Measurements from ENCODE around the gene SBF2.
"Not testable (repeated sequence)": the region's sequence is repeated elsewhere in the genome, so short reads cannot be mapped to it uniquely, and the experiment has no call there.

The SBF2 gene

DNA sequence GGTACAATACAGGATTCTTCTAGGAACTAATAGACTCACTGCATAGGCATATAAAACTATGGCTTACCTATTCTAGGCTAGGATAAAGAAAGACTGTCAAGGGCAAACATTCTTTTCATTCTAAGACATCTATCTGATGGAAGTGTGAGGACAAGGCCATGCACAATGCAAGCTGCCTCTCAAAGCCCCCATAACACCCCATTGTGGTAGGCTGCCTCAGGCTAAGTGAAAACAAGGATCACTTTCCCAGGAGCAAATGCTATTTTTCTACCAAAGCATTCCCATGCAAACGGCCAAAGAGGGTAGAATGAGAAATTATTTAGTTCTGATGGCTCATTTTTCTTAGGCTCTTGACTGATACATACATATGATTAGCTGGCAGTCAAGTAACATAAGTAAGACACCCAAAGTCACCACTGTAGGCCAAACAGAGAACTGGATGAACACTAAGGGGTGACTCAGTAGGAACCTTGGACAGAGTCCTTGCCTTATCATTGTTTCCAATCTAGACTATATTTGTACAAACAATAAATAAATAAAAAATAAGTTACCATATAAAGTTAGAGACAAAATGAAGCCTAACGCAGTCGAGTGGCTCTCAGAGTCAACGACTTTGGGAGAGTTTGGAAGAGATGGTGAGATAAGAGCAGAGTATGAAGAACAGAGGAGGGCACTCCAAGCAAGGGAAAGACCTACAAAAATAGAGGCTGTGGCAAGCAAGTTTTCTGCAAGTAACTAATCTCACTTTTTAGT is 303.6 kb downstream of the SBF2 start:
- no peak for TF ChIP-seq SPI1 (IDR thresholded peaks at IDR 0.05; ENCODE audit: low read depth, low read length)
- TF ChIP-seq TAF1 (IDR thresholded peaks at IDR 0.05; ENCODE audit: low read depth, low read length) = no peak
- no peak for TF ChIP-seq POU2F2 (IDR thresholded peaks at IDR 0.05; ENCODE audit: low read depth, low read length)
- no peak for TF ChIP-seq POLR2A (IDR thresholded peaks at IDR 0.05; ENCODE audit: low read depth, low read length)
- no peak for TF ChIP-seq POLR2AphosphoS5 (IDR thresholded peaks at IDR 0.05; ENCODE audit: low read depth, low read length)
- no peak for TF ChIP-seq PAX5 (IDR thresholded peaks at IDR 0.05; ENCODE audit: insufficient read depth, low read length, severe bottlenecking)
- DNase-seq (ENCODE audit: insufficient read length, low spot score) (no peak), FAIRE-seq (no peak)

- FAIRE-seq; DNase-seq (ENCODE audit: insufficient read length, low spot score): not testable (repeated sequence)
Observed at GRCh38 chr11:9987303-9987702, 306.7 kb downstream of the SBF2 start.

GRCh38 chr11:9982796-9983579 is 311.0 kb downstream of the SBF2 start:
- no peak for TF ChIP-seq TAF1 (IDR thresholded peaks at IDR 0.05; ENCODE audit: low read depth, low read length)
- TF ChIP-seq PAX5 (IDR thresholded peaks at IDR 0.05; ENCODE audit: insufficient read depth, low read length, severe bottlenecking) = no peak
- TF ChIP-seq POLR2A (IDR thresholded peaks at IDR 0.05; ENCODE audit: low read depth, low read length) = no peak
- TF ChIP-seq POLR2AphosphoS5 (IDR thresholded peaks at IDR 0.05; ENCODE audit: low read depth, low read length) = no peak
- no peak for TF ChIP-seq POU2F2 (IDR thresholded peaks at IDR 0.05; ENCODE audit: low read depth, low read length)
- TF ChIP-seq SPI1 (IDR thresholded peaks at IDR 0.05; ENCODE audit: low read depth, low read length) = no peak
- FAIRE-seq (no peak), DNase-seq (ENCODE audit: insufficient read length, low spot score) (no peak)

- FAIRE-seq (no peak), DNase-seq (ENCODE audit: insufficient read length, low spot score) (no peak)
Observed at GRCh38 chr11:9982127-9982795, 311.8 kb downstream of the SBF2 start.

GRCh38 chr11:9980931-9981330 is 313.1 kb downstream of the SBF2 start:
- no peak for TF ChIP-seq POLR2A (IDR thresholded peaks at IDR 0.05; ENCODE audit: low read depth, low read length)
- no peak for TF ChIP-seq SPI1 (IDR thresholded peaks at IDR 0.05; ENCODE audit: low read depth, low read length)
- TF ChIP-seq PAX5 (IDR thresholded peaks at IDR 0.05; ENCODE audit: insufficient read depth, low read length, severe bottlenecking) = no peak
- no peak for TF ChIP-seq POLR2AphosphoS5 (IDR thresholded peaks at IDR 0.05; ENCODE audit: low read depth, low read length)
- no peak for TF ChIP-seq POU2F2 (IDR thresholded peaks at IDR 0.05; ENCODE audit: low read depth, low read length)
- no peak for TF ChIP-seq TAF1 (IDR thresholded peaks at IDR 0.05; ENCODE audit: low read depth, low read length)
- no peak for FAIRE-seq
- DNase-seq (ENCODE audit: insufficient read length, low spot score) = no peak

More at GRCh38 chr11:9982127-9982795, 311.8 kb downstream of the SBF2 start:
- no peak for TF ChIP-seq POLR2AphosphoS5 (IDR thresholded peaks at IDR 0.05; ENCODE audit: low read depth, low read length)
- no peak for TF ChIP-seq POLR2A (IDR thresholded peaks at IDR 0.05; ENCODE audit: low read depth, low read length)
- no peak for TF ChIP-seq SPI1 (IDR thresholded peaks at IDR 0.05; ENCODE audit: low read depth, low read length)
- no peak for TF ChIP-seq TAF1 (IDR thresholded peaks at IDR 0.05; ENCODE audit: low read depth, low read length)
- no peak for TF ChIP-seq POU2F2 (IDR thresholded peaks at IDR 0.05; ENCODE audit: low read depth, low read length)
- TF ChIP-seq PAX5 (IDR thresholded peaks at IDR 0.05; ENCODE audit: insufficient read depth, low read length, severe bottlenecking) = no peak

DNA sequence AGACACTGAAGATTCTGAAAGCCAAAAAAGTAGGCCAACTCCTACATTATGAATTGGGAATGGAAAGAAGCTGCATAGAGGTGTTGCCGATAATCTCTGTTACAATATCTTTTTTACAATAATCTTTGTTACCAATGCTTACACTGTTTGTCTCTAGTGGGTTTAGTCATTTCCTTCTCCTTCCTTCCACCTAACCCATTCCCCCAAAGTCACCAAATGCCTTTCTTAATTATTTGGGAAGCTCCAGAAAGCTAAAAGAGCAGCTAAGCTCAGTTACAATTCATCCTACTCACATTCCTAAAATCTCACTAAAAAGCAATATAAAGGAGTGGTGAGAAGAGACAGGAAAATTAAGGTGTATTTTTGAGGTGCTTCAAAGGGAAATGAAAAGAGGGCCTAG is 316.5 kb downstream of the SBF2 start:
- FAIRE-seq (no peak), DNase-seq (ENCODE audit: insufficient read length, low spot score) (no peak)
- TF ChIP-seq PAX5 (IDR thresholded peaks at IDR 0.05; ENCODE audit: insufficient read depth, low read length, severe bottlenecking) = no peak
- TF ChIP-seq SPI1 (IDR thresholded peaks at IDR 0.05; ENCODE audit: low read depth, low read length) = no peak

DNA sequence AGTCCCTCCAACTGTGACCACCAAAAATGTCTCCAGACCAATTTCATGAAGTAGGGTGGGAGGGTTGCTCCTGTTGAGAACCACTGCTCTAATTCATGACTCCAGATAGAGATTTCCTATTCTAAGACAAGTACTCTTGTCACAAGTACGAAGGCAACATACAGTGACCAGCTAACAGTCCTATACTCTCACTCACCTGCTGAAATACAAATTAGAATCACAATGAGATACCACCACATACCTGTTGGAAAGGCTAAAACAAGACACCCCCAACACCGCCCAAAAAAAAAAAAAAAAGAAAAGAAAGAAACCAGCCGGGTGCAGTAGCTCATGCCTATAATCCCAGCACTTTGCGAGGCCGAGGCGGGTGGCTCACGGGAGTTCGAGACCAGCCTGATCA is 319.6 kb downstream of the SBF2 start:
- DNase-seq (ENCODE audit: insufficient read length, low spot score) (no peak), FAIRE-seq (no peak)
- TF ChIP-seq PAX5 (IDR thresholded peaks at IDR 0.05; ENCODE audit: insufficient read depth, low read length, severe bottlenecking) (no peak), POU2F2 (IDR thresholded peaks at IDR 0.05; ENCODE audit: low read depth, low read length) (no peak), SPI1 (IDR thresholded peaks at IDR 0.05; ENCODE audit: low read depth, low read length) (no peak), POLR2AphosphoS5 (IDR thresholded peaks at IDR 0.05; ENCODE audit: low read depth, low read length) (no peak), POLR2A (IDR thresholded peaks at IDR 0.05; ENCODE audit: low read depth, low read length) (no peak), TAF1 (IDR thresholded peaks at IDR 0.05; ENCODE audit: low read depth, low read length) (no peak)

- no peak for FAIRE-seq
Observed at GRCh38 chr11:9973921-9974320, 320.1 kb downstream of the SBF2 start.

DNA sequence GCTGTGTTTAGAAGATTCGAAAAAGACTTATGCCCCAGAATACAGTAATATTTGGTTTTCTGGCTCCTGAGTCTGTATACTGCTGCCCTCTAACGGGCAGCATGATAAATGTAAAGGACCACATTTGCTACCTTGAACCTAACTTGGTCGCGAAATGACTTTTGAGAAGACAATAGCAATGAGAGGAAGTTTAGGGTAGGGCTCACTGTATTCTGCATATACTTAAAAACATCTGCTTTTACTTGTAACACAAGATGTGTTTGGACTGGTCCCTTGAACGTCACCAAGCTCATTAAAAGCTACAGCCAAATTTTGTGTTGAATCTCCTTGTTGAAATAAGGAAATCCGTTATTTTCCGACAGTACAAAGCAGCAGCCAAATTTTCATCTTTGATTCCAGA is 321.0 kb downstream of the SBF2 start:
- peak; percentile 23 for DNase-seq (ENCODE audit: insufficient read length, low spot score)

More at GRCh38 chr11:9973921-9974320, 320.1 kb downstream of the SBF2 start:
- TF ChIP-seq TAF1 (IDR thresholded peaks at IDR 0.05; ENCODE audit: low read depth, low read length) = no peak
- no peak for DNase-seq (ENCODE audit: insufficient read length, low spot score)

More for the DNA sequence above, 321.0 kb downstream of the SBF2 start:
- peak; percentile 45 for FAIRE-seq
- TF ChIP-seq SPI1 (IDR thresholded peaks at IDR 0.05; ENCODE audit: low read depth, low read length) = no peak
- no peak for TF ChIP-seq TAF1 (IDR thresholded peaks at IDR 0.05; ENCODE audit: low read depth, low read length)
- no peak for TF ChIP-seq PAX5 (IDR thresholded peaks at IDR 0.05; ENCODE audit: insufficient read depth, low read length, severe bottlenecking)
- TF ChIP-seq POLR2A (IDR thresholded peaks at IDR 0.05; ENCODE audit: low read depth, low read length) = no peak
- TF ChIP-seq POLR2AphosphoS5 (IDR thresholded peaks at IDR 0.05; ENCODE audit: low read depth, low read length) = no peak
- no peak for TF ChIP-seq POU2F2 (IDR thresholded peaks at IDR 0.05; ENCODE audit: low read depth, low read length)
